GM20000 (cell line): ENCODE results near the gene ACAT2.

ENCODE experiments used
- DNase-seq: peaks from one replicate; pipeline ENCODE4 v3.0.0; 2012; ENCODE audit warnings: low spot score
- TF ChIP-seq, protein P1 (sequence below): IDR thresholded peaks from 2 replicates; pipeline ENCODE4 v1.5.1; 2012; ENCODE audit warnings: mild to moderate bottlenecking, control low read depth; ENCODE audit errors: extremely low read depth, missing control alignments

The ACAT2 gene

DNA sequence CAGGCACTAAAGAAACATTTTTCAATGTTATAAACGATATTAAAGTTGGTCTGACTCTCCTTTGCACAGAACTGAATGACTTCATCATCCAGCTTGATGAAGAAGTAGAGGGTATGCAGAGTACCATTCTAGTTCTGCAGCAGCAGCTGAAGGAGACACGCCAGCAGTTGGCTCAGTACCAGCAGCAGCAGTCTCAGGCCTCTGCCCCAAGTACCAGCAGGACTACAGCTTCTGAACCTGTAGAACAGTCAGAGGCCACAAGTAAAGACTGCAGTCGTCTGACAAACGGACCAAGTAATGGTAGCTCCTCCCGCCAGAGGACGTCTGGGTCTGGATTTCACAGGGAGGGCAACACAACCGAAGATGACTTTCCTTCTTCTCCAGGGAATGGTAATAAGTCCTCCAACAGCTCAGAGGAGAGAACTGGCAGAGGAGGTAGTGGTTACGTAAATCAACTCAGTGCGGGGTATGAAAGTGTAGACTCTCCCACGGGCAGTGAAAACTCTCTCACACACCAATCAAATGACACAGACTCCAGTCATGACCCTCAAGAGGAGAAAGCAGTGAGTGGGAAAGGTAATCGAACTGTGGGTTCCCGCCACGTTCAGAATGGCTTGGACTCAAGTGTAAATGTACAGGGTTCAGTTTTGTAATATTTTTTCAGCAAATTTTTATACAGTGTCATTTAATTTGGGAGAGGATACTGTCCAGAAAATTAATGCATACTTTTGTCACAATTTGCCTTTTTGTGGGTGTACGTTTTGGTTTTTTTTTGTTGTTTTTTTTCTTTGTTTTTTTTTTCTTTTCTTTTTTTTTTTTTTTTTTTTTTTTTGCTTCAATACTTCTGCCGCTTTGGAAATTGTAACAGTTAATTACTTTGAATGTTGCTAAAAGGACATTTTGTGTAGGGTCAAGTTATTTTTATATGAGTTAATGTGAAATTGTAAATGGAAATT is 6.6 kb upstream of the ACAT2 start:
- DNase-seq: no peak
- TF ChIP-seq, protein P1, sequence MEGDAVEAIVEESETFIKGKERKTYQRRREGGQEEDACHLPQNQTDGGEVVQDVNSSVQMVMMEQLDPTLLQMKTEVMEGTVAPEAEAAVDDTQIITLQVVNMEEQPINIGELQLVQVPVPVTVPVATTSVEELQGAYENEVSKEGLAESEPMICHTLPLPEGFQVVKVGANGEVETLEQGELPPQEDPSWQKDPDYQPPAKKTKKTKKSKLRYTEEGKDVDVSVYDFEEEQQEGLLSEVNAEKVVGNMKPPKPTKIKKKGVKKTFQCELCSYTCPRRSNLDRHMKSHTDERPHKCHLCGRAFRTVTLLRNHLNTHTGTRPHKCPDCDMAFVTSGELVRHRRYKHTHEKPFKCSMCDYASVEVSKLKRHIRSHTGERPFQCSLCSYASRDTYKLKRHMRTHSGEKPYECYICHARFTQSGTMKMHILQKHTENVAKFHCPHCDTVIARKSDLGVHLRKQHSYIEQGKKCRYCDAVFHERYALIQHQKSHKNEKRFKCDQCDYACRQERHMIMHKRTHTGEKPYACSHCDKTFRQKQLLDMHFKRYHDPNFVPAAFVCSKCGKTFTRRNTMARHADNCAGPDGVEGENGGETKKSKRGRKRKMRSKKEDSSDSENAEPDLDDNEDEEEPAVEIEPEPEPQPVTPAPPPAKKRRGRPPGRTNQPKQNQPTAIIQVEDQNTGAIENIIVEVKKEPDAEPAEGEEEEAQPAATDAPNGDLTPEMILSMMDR: no peak

DNA sequence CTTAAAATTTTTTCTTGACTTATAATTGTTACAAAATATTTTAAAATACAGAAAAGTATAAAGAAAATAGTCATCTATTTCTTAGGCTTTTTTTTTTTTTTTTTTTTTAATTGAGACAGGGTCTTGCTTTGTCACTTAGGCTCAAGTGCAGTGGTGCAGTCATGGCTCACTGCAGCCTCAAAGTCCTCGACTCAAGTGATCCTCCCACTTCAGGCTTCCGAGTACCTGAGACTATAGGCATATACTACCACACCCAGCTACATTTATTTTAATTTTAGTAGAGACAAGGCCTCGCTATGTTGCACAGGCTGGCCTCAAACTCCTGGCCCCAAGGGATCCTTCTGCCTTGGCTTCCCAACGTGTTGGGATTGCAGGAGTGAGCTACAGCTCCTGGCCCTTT is 5.3 kb upstream of the ACAT2 start:
- TF ChIP-seq, protein P1: no peak

DNA sequence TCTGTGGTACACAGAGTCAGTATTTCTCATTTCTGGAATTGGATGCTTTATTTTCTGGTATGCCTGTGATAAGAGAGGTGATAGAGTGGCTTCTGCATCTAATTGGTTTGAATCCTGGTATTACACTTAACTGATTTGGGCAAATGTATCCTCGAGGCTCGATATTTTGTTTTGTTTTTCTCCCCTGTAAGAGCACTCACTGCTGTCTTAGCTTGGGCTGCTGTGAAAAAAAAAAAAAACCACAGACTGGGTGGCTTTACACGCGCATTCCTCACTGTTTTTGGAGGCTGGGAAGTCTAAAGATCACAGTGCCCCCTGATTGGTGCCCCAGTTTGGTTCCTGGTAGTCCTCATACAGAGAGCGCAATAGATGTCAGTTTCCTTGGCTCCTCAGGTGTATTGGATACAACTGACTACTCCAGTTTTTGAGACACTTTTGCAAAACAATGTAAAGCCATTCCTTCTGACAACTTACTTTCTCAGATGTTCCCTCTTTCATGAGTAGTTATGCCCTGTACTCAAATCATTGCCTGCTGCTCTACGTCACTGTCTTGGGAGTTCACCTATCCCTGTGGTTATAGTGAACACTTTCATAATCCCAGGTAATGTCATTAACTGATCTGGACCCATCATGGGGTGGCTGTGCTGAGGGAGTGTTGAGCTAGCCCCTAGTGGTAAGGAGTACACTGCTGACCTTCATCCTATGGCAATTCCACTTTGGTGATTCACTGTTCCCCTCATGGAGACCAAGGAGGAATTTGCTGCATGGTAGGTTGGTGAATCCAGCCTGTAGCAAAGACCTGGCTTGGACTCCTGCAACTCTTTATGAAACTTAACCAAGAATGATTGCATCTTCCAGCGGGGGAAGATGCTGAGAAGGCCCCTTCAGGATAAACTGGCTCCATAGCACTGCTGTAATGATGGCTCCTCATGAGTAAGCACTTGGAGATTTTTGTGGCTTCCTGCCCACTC is 3.5 kb upstream of the ACAT2 start:
- DNase-seq: no peak
- TF ChIP-seq, protein P1: no peak

More for the DNA sequence above, 5.3 kb upstream of the ACAT2 start:
- no peak for DNase-seq

DNA sequence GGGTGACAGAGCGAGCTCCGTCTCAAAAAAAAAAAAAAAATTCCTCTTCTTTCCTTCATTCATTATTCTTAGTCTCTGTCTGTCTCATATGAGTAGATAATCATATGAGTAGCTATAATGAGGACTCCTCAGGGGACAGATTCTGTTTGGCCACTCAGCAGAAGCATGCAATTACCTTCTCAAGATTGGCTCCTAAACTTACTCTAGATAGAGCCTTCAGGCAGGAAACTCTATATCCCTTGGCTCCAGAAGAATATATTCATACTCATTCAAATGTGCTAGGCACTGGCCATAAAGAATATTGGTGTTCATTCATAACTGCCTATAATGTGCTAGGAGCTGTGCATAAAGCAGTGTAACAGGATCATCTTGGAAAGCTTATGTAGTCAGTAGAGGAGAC is 2.2 kb upstream of the ACAT2 start:
- TF ChIP-seq, protein P1: no peak
- DNase-seq: no peak

DNA sequence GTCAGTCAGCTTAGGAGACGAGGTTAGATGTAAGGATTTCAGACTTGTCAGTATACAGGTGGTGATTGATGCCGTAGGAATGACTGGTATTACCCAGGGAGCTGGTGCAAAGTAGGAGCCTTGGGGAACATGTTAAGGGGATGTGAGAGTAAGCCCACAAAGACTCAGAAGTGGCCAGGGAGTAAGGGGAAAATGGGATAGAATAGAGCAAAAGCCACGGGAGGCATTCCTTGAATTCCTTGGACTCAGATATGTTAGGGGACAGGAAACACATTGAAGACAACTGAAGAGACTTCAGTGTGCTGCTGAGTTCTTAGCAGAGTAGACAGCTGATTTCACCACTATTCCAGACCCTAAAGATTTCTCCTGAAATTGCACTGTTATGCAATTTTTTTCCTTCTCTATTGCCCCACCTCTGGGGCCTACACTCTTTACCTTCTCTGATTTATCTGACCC is 1.2 kb upstream of the ACAT2 start:
- no peak for DNase-seq
- TF ChIP-seq, protein P1: no peak

DNA sequence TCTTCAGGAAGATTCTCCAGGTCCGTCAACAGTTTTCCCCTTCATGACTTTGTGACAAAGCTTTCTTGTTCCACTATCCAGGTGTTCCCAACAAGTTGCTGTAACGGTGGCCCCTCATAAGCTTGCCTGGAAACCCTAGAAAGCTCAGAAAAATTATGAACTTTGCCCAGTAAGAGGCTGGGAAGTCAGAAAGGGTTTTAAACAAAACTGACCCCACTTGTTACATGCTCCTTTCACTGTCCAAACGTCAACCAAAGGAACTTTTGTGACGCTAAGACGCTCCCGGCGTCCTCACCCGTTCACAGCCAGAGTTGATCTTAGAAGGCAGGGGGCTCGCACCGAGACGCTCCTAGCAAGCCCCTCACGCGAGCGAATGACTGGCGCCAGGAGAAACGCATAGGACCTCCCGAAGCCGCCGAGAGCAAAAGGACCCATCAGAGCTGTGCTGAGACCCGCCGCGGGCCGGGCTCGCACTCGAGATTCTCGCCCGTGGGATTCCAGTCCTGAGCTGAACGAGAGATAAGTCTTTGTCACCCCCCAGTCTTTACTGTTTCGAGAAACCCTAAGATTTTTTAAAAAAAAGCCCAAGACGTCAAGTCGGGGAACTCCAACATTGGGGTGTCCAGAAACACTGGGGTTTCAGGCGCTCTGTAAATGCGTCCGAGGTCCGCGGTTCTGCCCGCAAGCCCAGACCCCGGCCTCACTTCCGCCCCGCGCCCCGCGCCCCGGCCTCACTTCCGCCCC is 544 bp upstream of the ACAT2 start:
- DNase-seq: peak; percentile 31
- TF ChIP-seq, protein P1: no peak
